SK-N-SH (cell line): Measurements from ENCODE around the gene ATR.

Experiments
- CHD2 ChIP-seq: fragments of 150-350 bp; IDR thresholded peaks from 2 replicates; pipeline ENCODE4 v1.6.1; 2018; ENCODE audit warnings: low read length; ENCODE audit not compliant: partially characterized antibody
- CTCF ChIP-seq: fragments of 200-600 bp; sonication (generic); IDR thresholded peaks from 2 replicates; pipeline ENCODE4 v1.6.1; 2017; ENCODE audit warnings: antibody characterized with exemption, mild to moderate bottlenecking, moderate library complexity
- EZH2phosphoT487 ChIP-seq: fragments of 200-600 bp; sonication (generic); IDR thresholded peaks from 2 replicates; pipeline ENCODE4 v1.6.1; 2017; ENCODE audit warnings: low read depth, mixed run types, mild to moderate bottlenecking, antibody characterized with exemption, moderate library complexity, borderline replicate concordance
- GABPA ChIP-seq: IDR thresholded peaks from 2 replicates; pipeline ENCODE4 v1.4.0; 2012; ENCODE audit warnings: low read depth, mild to moderate bottlenecking
- PBX3 ChIP-seq: IDR thresholded peaks from 2 replicates; pipeline ENCODE4; 2012
- RAD21 ChIP-seq: IDR thresholded peaks from 2 replicates; pipeline ENCODE4 v1.6.1; 2012; ENCODE audit warnings: mild to moderate bottlenecking, low read length
- TAF1 ChIP-seq: IDR thresholded peaks from 2 replicates; pipeline ENCODE4 v1.6.1; 2012; ENCODE audit warnings: low read depth, mild to moderate bottlenecking, low read length, moderate library complexity, borderline replicate concordance
- TCF12 ChIP-seq: IDR thresholded peaks from 2 replicates; pipeline ENCODE4 v1.4.0; 2012
- USF1 ChIP-seq: IDR thresholded peaks from 2 replicates; pipeline ENCODE4 v1.4.0; 2012; ENCODE audit warnings: low read depth, borderline replicate concordance
- USF2 ChIP-seq: fragments of 150-350 bp; IDR thresholded peaks from 2 replicates; pipeline ENCODE4 v1.6.1; 2017; ENCODE audit warnings: antibody characterized with exemption, low read length, low read depth, borderline replicate concordance
- YY1 ChIP-seq: IDR thresholded peaks from 2 replicates; pipeline ENCODE4 v1.4.0; 2012; ENCODE audit warnings: low read depth, mild to moderate bottlenecking
- ZBTB33 ChIP-seq: IDR thresholded peaks from 2 replicates; pipeline ENCODE4 v1.4.0; 2012; ENCODE audit warnings: low read depth, borderline replicate concordance

- no peak for TF ChIP-seq GABPA
- no peak for TF ChIP-seq CHD2
- TF ChIP-seq CTCF = no peak
- no peak for TF ChIP-seq TCF12
- no peak for TF ChIP-seq TAF1
- no peak for TF ChIP-seq PBX3
- TF ChIP-seq YY1 = no peak
- no peak for TF ChIP-seq ZBTB33
- TF ChIP-seq USF1 = no peak
- TF ChIP-seq RAD21 = no peak
- TF ChIP-seq EZH2phosphoT487 = no peak
- no peak for TF ChIP-seq USF2
Measured at GRCh38 chr3:142534543-142534942, 44.0 kb downstream of the ATR start.
